GM12892 (cell line): ENCODE results near the gene GSG1L.

Source experiments
- POLR2A ChIP-seq: IDR thresholded peaks from 2 replicates; pipeline ENCODE4 v1.6.1; 2011; ENCODE audit warnings: low read depth, low read length, control low read depth
- POLR2AphosphoS5 ChIP-seq: IDR thresholded peaks from 2 replicates; pipeline ENCODE4 v1.6.1; 2011; ENCODE audit warnings: low read depth, low read length, control low read depth

DNA sequence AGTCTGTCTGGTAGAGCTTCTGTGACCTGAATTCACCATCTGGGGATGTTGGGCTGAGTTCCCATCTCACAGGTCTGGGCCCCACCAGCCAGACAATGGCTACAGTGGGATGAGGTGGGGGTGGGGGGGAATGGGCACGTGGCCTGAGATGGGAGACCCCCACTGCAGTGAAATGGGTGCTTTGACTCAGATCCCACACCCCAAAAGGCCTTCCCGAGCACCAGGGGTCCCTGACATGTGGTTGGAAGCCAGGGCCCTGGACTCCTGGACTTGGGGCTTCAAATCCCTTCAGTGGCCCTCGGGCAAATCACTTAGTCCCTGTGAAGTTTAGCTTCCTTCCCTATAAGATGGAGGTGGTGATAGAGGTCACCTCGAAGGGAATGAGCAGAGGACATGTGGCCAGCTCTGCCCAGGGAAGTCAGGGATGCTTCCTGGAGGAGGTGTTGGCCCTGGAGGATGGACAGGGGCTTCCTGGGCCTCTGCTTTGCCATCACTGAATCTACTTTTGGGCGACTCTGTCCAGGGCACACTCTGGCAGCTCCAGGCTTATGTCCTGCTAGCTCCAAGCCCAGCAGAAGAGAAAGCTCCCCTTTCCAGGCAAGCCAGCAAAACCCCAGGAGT is 295.4 kb downstream of the GSG1L start:
- TF ChIP-seq POLR2AphosphoS5 = no peak
- TF ChIP-seq POLR2A = no peak
